Upper lobe of left lung (tissue), 4 donors: Measurements from ENCODE around the gene HMGN2.

Source experiments
- CTCF ChIP-seq, 6 experiments: fragments of 450-650 bp in 4 of 6; fragments of 200-600 bp in 2 of 6; sonication (generic) in 2 of 6; IDR thresholded peaks; one replicate each; pipeline ENCODE4 v1.5.1; 2016 to 2019; ENCODE audit warnings: antibody characterized with exemption in 6 of 6
- POLR2A ChIP-seq, 4 donors: fragments of 450-650 bp; IDR thresholded peaks; one replicate each; pipeline ENCODE4 v1.5.1; 2016 to 2017; ENCODE audit warnings: antibody characterized with exemption in 4 of 4, mild to moderate bottlenecking in 2 of 4

GRCh38 chr1:26472320-26472900 is at the start of gene HMGN2:
- peak in 1 of 6 experiments; percentile 19 for TF ChIP-seq CTCF (IDR thresholded peaks at IDR 0.05)
- peak in 3 of 4 donors; percentile 52 to 71 (median 60) for TF ChIP-seq POLR2A (IDR thresholded peaks at IDR 0.05)
